SK-N-SH treated with all-trans-retinoic acid at 6 μM for 48 hours (cell line): Measurements from ENCODE around the gene CADM1.
A peak's percentile ranks its signal among the peaks of the same experiment; 100 is the strongest.

Source experiments
- ATAC-seq: fragments of 200-7000 bp; cut with Tn5 transposase; 3 replicates; pipeline ENCODE4 v1.9.1; 2020; ENCODE audit warnings: mild to moderate bottlenecking, moderate library complexity
- ARNTL ChIP-seq: fragments of 450-650 bp; formaldehyde crosslinking; IDR thresholded peaks from 2 replicates; pipeline ENCODE4 v1.5.0; 2020; ENCODE audit warnings: low read depth, mild to moderate bottlenecking, moderate library complexity, borderline replicate concordance
- BACH2 ChIP-seq: fragments of 250-450 bp; sonication (Bioruptor Pico); IDR thresholded peaks from 2 replicates; pipeline ENCODE4 v1.9.0; 2021; ENCODE audit warnings: mild to moderate bottlenecking, borderline replicate concordance
- CSDC2 ChIP-seq: fragments of 250-450 bp; sonication (Bioruptor Pico); IDR thresholded peaks from 2 replicates; pipeline ENCODE4 v1.5.0; 2020; ENCODE audit warnings: mild to moderate bottlenecking, moderate library complexity
- ESRRG ChIP-seq: fragments of 250-450 bp; sonication (Bioruptor Pico); IDR thresholded peaks from 2 replicates; pipeline ENCODE4 v1.6.1; 2021; ENCODE audit warnings: mild to moderate bottlenecking
- GLIS3 ChIP-seq: fragments of 250-450 bp; sonication (Bioruptor Pico); IDR thresholded peaks from 2 replicates; pipeline ENCODE4 v1.5.0; 2020; ENCODE audit warnings: mild to moderate bottlenecking, moderate library complexity
- ISL1 ChIP-seq: fragments of 250-450 bp; sonication (Bioruptor Pico); IDR thresholded peaks from 2 replicates; pipeline ENCODE4 v2.1.2; 2022; ENCODE audit warnings: mild to moderate bottlenecking, moderate library complexity
- OSR1 ChIP-seq: fragments of 250-450 bp; sonication (Bioruptor Pico); IDR thresholded peaks from 2 replicates; pipeline ENCODE4 v1.8.0; 2022; ENCODE audit warnings: moderate library complexity, mild to moderate bottlenecking, inconsistent platforms
- PATZ1 ChIP-seq: fragments of 250-450 bp; sonication (Bioruptor Pico); IDR thresholded peaks from 2 replicates; pipeline ENCODE4 v1.8.0; 2020; ENCODE audit warnings: mild to moderate bottlenecking, moderate library complexity, borderline replicate concordance
- POU6F1 ChIP-seq: fragments of 250-450 bp; sonication (Bioruptor Pico); IDR thresholded peaks from 2 replicates; pipeline ENCODE4 v1.8.0; 2021; ENCODE audit warnings: low read depth, mild to moderate bottlenecking, moderate library complexity, borderline replicate concordance
- PPARA ChIP-seq: fragments of 250-450 bp; sonication (Bioruptor Pico); IDR thresholded peaks from 2 replicates; pipeline ENCODE4 v1.5.0; 2020; ENCODE audit warnings: mild to moderate bottlenecking, borderline replicate concordance
- RARB ChIP-seq: fragments of 250-450 bp; sonication (Bioruptor Pico); IDR thresholded peaks from 2 replicates; pipeline ENCODE4 v1.8.0; 2021; ENCODE audit warnings: mild to moderate bottlenecking, moderate library complexity
- SNAI2 ChIP-seq: fragments of 250-450 bp; sonication (Bioruptor Pico); IDR thresholded peaks from 2 replicates; pipeline ENCODE4 v1.5.0; 2020; ENCODE audit warnings: mild to moderate bottlenecking, moderate library complexity
- TCF4 ChIP-seq: fragments of 250-450 bp; sonication (Bioruptor Pico); IDR thresholded peaks from 2 replicates; pipeline ENCODE4 v1.8.0; 2021; ENCODE audit warnings: mild to moderate bottlenecking, moderate library complexity, borderline replicate concordance
- TOX ChIP-seq: fragments of 250-450 bp; sonication (Bioruptor Pico); IDR thresholded peaks from 2 replicates; pipeline ENCODE4 v1.8.0; 2021; ENCODE audit warnings: mild to moderate bottlenecking, moderate library complexity, borderline replicate concordance
- TSHZ2 ChIP-seq: fragments of 250-450 bp; sonication (Bioruptor Pico); IDR thresholded peaks from 2 replicates; pipeline ENCODE4 v1.5.0; 2020; ENCODE audit warnings: mild to moderate bottlenecking, moderate library complexity
- ZC3H10 ChIP-seq: fragments of 250-450 bp; sonication (Bioruptor Pico); IDR thresholded peaks from 2 replicates; pipeline ENCODE4 v1.5.1; 2021; ENCODE audit warnings: mild to moderate bottlenecking, moderate library complexity
- ZFP3 ChIP-seq: fragments of 250-450 bp; sonication (Bioruptor Pico); IDR thresholded peaks from 2 replicates; pipeline ENCODE4 v1.5.0; 2020; ENCODE audit warnings: mild to moderate bottlenecking, moderate library complexity
- ZFP30 ChIP-seq: fragments of 450-650 bp; formaldehyde crosslinking; IDR thresholded peaks from 2 replicates; pipeline ENCODE4 v1.5.0; 2022; ENCODE audit warnings: mild to moderate bottlenecking, moderate library complexity
- ZNF70 ChIP-seq: fragments of 450-650 bp; formaldehyde crosslinking; IDR thresholded peaks from 2 replicates; pipeline ENCODE4 v1.5.0; 2020; ENCODE audit warnings: mild to moderate bottlenecking, moderate library complexity
- ZNF8 ChIP-seq: fragments of 450-650 bp; formaldehyde crosslinking; IDR thresholded peaks from 2 replicates; pipeline ENCODE4 v1.5.0; 2020; ENCODE audit warnings: mild to moderate bottlenecking, moderate library complexity

CADM1 gene

GRCh38 chr11:115164774-115165173 is 339.4 kb downstream of the CADM1 start (continued):
- TF ChIP-seq PATZ1 (CRISPR knock-in tag), result no peak
- TF ChIP-seq ZNF8, result no peak

- TF ChIP-seq RARB (CRISPR knock-in tag) (no peak), SNAI2 (CRISPR knock-in tag) (no peak), BACH2 (CRISPR knock-in tag) (no peak), CSDC2 (CRISPR knock-in tag) (no peak), POU6F1 (no peak), TOX (no peak), PATZ1 (CRISPR knock-in tag) (no peak), PPARA (no peak), ESRRG (CRISPR knock-in tag) (no peak), ZFP3 (no peak), ISL1 (CRISPR knock-in tag) (no peak), ZNF8 (no peak)
- ATAC-seq, result no peak
These were observed 341.3 kb downstream of the CADM1 start for GRCh38 chr11:115162919-115163318.

GRCh38 chr11:115161876-115162275 is 342.3 kb downstream of the CADM1 start:
- no peak for ATAC-seq
- TF ChIP-seq ZNF70 (CRISPR knock-in tag) (no peak), ZNF8 (no peak), POU6F1 (no peak), TCF4 (CRISPR knock-in tag) (peak; percentile 13; the same call in 1 of the 2 replicates), ZC3H10 (CRISPR knock-in tag) (no peak)

- no peak for ATAC-seq
These were observed 345.0 kb downstream of the CADM1 start for GRCh38 chr11:115159207-115159606.

More at GRCh38 chr11:115159207-115159606, 345.0 kb downstream of the CADM1 start:
- TF ChIP-seq ZNF8, result no peak
- no peak for TF ChIP-seq PPARA
- no peak for TF ChIP-seq OSR1 (CRISPR knock-in tag)
- TF ChIP-seq TSHZ2 (CRISPR knock-in tag), result no peak
- no peak for TF ChIP-seq SNAI2 (CRISPR knock-in tag)
- TF ChIP-seq GLIS3, result no peak
- no peak for TF ChIP-seq ARNTL
- no peak for TF ChIP-seq ESRRG (CRISPR knock-in tag)
- TF ChIP-seq ZFP30, result no peak
